GM19023 (cell line): Measurements from ENCODE around the gene CLCN3.
"Not testable (repeated sequence)": the region's sequence is repeated elsewhere in the genome, so short reads cannot be mapped to it uniquely, and the experiment has no call there.

Experiments
- ATAC-seq: cut with Tn5 transposase; IDR thresholded peaks from one replicate; pipeline ENCODE4 v1.9.1; 2021; ENCODE audit warnings: mild to moderate bottlenecking, moderate library complexity; ENCODE audit not compliant: unreplicated experiment

CLCN3 gene

GRCh38 chr4:169689681-169690080 is 69.3 kb downstream of the CLCN3 start:
- ATAC-seq, result no peak

DNA sequence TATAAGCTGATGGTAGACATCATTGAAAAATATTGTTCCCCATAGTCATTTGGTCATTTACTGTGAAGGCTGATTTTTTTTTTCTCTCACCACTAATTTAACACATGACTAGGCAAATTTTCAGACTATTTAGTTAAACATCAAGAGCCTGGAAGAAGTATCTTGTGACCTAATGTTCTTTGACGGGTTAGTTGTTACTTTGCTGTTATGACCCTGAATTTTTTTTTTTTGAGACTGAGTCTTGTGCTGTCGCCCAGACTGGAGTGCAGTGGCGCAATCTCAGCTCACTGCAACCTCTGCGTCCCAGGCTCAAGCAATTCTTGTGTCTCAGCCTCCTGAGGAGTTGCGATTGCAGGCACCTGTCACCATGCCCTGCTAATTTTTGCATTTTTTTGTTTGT is 70.4 kb downstream of the CLCN3 start:
- ATAC-seq, result no peak

GRCh38 chr4:169698331-169698730 is 78.0 kb downstream of the CLCN3 start:
- no peak for ATAC-seq

GRCh38 chr4:169707958-169708643 is 87.7 kb downstream of the CLCN3 start:
- ATAC-seq, result no peak

DNA sequence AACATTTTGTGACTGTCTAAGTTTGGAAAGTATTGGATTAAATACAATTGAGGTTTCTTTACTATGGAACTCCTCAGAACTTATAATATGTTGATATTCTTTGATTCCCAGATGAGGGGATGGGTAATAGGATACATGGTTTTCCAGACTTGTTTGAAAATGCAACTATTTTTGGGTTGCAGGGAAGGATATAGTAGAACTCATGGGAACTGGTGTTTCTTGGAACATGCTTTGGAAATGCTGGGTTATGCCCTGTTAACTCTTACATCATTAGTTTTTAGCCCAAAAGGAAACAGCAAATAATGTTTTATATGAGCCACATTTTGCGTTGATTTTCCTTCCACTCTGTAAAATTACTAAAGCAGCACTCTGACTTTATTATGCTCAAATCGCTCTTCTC is 95.4 kb downstream of the CLCN3 start:
- ATAC-seq, result no peak

DNA sequence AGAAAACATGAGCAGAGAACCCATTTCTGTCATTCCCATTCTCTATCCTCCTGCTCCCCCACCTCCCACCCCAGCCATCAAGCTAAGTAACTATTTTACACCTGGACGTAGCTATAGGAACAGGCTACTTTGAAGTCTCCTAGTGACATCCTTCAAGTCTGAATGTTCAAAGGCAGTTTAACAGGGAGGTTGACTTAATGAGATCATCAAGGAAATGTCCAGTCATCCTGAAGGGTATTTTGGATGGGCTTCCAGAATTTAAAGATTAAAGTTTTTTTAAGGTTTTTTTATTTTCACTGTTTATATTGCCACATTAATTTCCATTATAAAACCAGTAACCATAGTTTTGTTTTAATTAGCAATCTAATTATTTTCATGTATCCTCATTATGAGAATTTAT is 96.3 kb downstream of the CLCN3 start:
- no peak for ATAC-seq

DNA sequence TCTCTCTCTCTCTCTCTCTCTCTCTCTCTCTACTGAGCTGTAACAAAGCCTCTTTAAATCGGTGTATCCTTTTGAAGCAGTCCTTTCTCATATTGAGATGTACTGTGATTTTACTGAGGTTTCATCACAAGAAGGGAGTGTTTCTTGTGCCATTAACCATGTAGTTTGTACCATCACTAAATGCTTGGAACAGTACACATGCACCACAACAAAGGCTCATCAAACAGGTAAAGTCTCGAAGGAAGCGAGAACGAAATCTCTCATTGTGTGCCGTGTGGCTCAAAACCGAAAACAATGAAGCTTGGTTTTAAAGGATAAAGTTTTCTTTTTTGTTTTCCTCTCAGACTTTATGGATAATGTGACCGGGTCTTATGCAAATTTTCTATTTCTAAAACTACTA is 100.2 kb downstream of the CLCN3 start:
- no peak for ATAC-seq

DNA sequence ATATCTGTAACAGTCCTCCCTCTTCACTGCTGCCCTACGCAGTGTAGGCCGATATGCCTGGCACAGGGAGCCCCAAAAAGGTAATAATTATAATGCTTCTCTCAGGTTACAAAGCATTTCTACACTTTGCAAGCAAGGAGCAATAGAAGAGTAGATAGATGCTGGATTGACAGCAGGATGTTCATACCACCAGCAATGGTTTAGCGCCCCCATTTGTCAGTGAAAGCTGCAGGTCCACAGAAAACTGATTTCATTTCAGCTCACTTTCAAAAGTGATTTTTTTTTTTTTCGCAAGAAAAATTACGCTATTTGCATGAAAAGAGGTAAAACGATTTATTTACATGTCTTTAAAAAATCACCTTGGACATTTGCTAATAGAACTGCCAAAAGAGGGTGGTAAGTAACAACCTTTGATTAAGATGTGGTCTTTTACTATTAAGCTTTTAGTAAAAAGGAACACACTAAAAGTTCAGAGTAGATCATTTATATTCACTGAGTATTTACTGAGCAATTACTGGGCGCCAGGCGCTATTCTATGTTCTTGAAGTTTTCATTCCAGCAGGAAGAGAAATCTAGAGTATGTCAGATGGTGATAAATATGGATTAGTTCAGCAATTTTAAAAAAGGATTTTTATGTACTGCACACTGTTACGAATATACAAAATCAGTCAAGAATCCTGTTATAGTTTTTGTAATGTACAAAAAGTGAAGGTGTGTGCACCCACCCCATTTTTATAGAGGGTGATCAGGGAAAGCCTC is 103.0 kb downstream of the CLCN3 start:
- ATAC-seq, result no peak

DNA sequence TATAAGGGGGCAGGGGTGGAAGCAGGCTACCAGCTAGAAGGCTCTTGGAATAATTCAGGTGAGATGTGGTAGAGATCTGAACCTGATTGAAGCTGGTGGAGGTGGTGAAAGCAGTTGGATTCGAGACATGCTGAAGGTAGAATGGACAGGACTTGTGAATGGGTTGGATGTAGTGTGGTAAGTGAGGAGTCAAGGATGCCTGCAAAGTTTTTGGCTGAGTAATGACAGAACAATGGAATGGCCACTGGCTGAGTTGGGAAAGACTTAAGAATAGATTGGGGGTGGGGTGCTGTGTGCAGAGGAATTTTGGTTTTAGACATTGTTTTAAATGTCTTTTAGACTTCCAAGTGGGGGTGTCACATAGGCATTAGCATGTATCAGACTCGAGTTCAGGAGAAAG is 103.9 kb downstream of the CLCN3 start:
- no peak for ATAC-seq

DNA sequence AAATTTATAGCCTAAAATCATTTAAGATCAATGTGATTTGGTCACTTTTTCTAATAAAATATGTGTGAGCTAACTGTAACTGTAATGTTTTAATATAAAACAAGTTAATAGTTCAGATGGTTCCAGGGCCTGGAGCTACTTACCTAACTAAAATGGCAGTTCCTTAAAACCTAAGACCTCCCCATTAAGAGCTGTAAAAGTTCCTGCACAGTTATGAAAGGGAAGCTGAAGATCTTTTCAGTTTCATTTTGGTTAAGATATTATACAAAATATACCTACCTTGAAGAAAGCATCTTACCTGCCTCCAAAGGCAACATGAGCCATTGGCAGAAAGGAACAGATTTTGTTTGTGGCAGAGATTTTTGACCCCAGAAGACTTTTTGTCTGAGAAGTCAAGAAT is 107.2 kb downstream of the CLCN3 start:
- ATAC-seq, result no peak

- no peak for ATAC-seq
These were observed 110.2 kb downstream of the CLCN3 start for GRCh38 chr4:169730564-169730963.

- ATAC-seq, result not testable (repeated sequence)
These were observed 118.2 kb downstream of the CLCN3 start for GRCh38 chr4:169738604-169739003.

DNA sequence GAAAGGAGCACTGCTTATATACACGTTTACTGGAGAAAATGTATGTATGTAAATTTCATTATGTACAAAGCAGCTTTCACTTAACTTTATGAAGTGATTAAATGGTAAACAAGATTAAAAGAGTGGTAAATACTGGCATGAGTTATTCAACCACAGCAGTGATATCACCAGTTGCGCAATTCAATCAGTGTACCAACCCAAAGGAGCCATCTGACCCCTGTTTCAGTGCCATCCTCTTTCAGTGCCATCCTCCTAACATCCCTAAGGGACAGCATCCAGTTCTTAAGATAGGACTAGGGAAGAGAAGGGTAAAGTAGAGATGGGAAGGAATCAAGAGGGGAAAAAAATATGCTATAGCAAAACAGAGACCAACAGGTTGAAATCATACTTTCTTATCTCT is 121.2 kb downstream of the CLCN3 start:
- ATAC-seq, result no peak

DNA sequence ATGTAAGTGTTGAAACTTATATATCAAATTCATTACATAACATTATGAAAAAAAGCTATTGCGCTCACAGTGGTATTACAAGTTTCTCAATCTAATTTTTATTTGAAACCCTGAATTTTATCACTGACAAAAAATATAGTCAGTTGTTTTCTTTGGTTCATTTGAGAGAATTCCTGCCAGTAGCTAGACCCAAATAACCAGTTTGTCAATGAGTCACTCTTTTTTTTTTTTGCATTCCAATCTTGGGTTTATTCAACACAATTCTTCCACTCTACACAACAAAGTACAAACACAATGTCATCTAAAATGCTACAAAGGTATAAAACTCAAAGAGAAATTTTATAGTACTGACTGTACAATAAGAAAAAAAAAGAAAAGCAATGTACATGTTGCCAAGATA is 124.2 kb downstream of the CLCN3 start:
- no peak for ATAC-seq

- ATAC-seq, result no peak
These were observed 124.9 kb downstream of the CLCN3 start for GRCh38 chr4:169745291-169745690.

DNA sequence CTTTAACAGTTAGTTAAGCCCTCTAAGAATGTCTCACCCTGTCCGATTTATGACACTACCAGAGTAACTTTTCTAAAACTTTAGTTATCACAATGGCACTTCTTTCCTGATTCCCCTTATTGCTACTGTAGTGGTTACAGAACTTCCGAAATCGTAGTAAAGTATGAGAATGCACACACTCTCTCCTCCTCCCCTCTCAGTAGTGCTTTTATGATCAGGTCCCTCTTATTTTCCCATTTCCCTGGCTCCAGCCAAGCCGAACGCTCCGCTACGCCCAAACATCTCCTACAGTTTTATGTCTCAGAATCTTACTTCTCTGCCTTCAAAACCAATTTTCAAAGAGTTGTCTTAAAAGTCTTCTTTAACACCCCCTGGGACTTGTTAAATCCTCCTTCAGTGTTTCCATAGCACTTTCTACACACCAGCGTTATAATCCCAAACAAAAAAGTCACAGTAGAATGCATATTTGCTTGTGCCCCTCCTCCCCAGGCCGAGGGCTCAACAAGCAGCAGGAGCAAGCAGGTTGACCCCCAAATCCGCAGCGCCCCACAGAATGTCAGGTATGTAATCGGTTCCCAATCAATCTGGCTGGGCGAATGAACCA is 136.7 kb downstream of the CLCN3 start:
- peak; percentile 22 for ATAC-seq

DNA sequence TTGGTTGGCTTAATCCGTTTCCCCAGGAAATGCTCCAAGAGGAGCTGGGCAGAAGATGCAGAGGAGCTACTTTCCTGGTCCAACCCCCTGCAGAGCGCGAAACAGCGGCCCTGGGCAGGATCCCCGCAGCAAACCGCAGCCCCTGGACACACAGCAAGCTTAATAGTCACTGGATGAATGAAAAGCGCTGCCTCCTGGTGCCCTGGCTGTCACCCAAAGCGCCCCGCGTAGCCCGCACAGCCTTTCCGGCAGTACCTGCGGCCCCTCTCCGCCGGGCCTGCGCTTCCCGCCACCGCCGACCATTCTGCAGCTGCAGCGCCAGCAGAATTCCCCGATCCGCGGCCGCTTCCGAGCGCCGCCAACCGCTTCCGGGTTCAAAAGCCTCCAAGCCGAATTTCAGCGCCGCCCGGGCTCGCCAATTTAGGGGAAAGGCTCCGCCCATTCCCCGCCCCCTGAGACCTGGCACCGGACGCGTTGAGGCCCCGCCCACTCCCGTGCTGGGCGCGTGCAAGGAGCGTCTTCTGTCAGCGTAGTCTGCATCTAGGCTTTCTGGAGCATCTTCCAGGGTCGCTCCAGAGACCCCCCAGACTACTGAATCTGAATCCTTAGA is 137.3 kb downstream of the CLCN3 start, which contains the start of gene HPF1:
TSS of gene HPF1 (minus strand) at position 370 of the 610 bp plus-strand sequence. CDS start at position 303, 67 bp downstream.
- peak; percentile 95 for ATAC-seq

DNA sequence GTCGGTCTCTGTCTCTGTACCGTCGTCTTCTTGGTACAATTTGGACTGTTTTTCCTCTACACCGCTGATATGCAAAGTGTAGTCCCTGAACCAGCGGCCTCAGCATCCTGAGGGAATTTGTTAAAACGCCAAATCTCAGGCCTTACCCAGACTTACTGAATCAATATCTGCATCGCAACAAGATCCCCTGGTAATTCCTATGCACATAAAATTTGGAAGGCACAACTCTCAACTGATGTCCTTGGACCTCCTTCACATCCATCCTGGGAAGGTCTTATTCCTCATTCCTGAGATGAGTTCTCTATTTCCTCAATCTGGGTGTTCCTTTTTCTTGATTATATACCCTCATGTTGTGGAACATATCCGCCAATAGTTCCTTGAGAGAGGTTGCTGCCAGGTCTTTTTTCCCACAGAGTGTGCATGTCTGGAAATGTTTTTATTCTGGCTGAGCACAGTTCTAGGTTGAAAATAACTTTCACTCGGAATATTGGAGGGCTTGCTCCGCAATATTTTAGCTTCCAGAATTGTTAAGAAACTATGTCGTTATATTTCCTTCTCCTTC is 138.1 kb downstream of the CLCN3 start:
- no peak for ATAC-seq

DNA sequence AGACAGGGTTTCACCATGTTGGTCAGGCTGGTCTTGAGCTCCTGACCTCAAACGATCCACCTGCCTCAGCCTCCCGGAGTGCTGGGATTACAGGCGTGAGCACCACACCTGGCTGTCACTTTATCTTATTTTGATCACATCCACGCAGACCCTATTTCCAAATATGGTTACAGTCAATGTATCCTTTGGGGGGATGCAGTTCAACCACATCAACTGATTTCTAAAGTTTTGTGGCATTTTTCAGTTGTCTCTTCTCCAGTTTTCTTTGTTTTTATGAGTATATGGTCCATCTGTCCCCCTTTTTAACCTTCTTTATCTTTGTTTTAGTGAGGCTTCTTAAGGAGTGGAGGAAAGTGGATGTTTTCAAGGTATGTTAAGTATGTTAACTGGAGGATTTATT is 141.5 kb downstream of the CLCN3 start:
- no peak for ATAC-seq

- no peak for ATAC-seq
These were observed 145.5 kb downstream of the CLCN3 start for GRCh38 chr4:169765835-169766234.

DNA sequence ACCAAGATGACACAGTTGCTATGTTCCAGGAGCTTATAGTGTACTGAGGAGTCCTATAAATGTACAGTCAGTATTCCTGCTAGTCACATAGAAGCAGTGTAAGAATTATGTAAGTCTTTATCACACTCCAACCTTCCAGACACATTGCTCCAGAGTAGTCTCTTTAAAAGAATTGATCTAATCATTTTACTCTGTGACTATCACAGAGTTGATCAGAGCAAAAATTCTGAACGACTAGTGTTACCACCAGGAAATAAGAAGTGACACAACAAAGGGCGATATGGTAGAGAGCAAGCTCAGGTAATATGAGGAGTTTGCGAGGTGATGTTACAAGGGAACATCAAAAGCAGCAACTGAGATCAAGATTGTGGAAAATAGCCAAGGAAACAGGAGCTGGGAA is 146.4 kb downstream of the CLCN3 start:
- no peak for ATAC-seq
